GM12892 (cell line): ENCODE measurements around the gene SLC27A1.

Experiments used
- POLR2AphosphoS5 ChIP-seq: IDR thresholded peaks from 2 replicates; pipeline ENCODE4 v1.6.1; 2011; ENCODE audit warnings: low read depth, low read length, control low read depth
- TAF1 ChIP-seq: IDR thresholded peaks from 2 replicates; pipeline ENCODE4 v1.6.1; 2011; ENCODE audit warnings: low read depth, mild to moderate bottlenecking, control low read depth, low read length, borderline replicate concordance

GRCh38 chr19:17519967-17520366 is 49.6 kb downstream of the SLC27A1 start:
- no peak for TF ChIP-seq TAF1
- no peak for TF ChIP-seq POLR2AphosphoS5
